AG10803 (cell line): ENCODE measurements around the gene GJA10.

Source experiments
- DNase-seq: peaks from one replicate; pipeline ENCODE4 v3.0.0; 2010; ENCODE audit warnings: low read depth
- H3K4me3 ChIP-seq: 2 replicates; pipeline ENCODE4 v1.5.1; 2011; ENCODE audit warnings: mild to moderate bottlenecking, low read length, control low read depth
- CTCF ChIP-seq: conservative IDR thresholded peaks from 2 replicates; pipeline ENCODE4 v1.5.1; 2011; ENCODE audit warnings: mild to moderate bottlenecking, low read length, control low read depth, inconsistent platforms

Gene GJA10

GRCh38 chr6:89941031-89941762, 46.9 kb downstream of the GJA10 start:
- TF ChIP-seq CTCF: no peak
- no peak overlapping the region for H3K4me3 ChIP-seq
- DNase-seq: peak; percentile 34

DNA sequence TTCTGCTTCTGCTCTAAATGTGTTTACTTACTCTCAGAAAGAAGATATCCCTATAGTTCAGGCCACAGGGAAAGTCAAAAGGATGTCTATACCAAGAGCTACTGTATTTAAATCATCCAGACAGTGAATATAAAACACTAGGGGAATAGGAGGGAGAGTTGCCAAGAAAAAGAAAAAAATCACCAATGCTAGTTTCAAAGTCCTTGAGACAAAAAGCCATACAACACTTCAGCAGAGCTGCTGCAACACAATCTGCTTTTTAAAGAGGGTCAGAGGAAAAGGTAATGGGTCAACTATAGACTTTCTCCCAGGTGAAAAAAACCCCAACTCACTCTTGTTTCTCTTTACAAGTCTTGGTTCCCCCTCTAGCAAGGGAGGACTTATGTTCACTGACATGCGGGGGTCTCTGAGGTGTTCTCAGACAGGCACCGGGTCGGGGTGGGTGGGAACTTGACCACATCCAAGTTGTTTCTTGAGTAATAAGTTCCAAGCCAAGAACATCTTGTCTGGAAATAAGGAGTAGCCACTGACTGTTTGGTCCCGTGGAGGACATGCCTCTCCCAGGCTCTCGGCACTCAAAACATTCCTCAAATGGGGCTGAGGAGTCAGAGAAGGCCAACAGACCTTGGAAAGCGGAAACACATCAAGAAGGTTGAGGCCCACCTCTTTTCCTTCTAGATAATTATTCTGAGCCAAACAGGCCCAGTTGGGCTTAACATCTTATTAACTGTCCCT, 47.7 kb downstream of the GJA10 start:
- DNase-seq: no peak
- H3K4me3 ChIP-seq: no peak overlapping the region
- no peak for TF ChIP-seq CTCF

GRCh38 chr6:89942601-89943000, 48.3 kb downstream of the GJA10 start:
- no peak overlapping the region for H3K4me3 ChIP-seq
- DNase-seq: no peak
- no peak for TF ChIP-seq CTCF

- peak; percentile 11 for DNase-seq
- no peak overlapping the region for H3K4me3 ChIP-seq
- TF ChIP-seq CTCF: no peak
Observed at GRCh38 chr6:89944181-89944755, 50.0 kb downstream of the GJA10 start.

GRCh38 chr6:89944826-89945407, 50.6 kb downstream of the GJA10 start:
- H3K4me3 ChIP-seq: no peak overlapping the region
- peak; percentile 8 for DNase-seq
- TF ChIP-seq CTCF: peak; percentile 53
